Mucosa of stomach (tissue), 1 donor: ENCODE measurements around the gene PTPRD.

Experiments
- H3K27me3 ChIP-seq: one replicate; pipeline ENCODE4 v1.7.0; 2013; ENCODE audit warnings: mild to moderate bottlenecking, low read length; ENCODE audit not compliant: control insufficient read depth, insufficient read depth
- H3K36me3 ChIP-seq: one replicate; pipeline ENCODE4 v1.7.0; 2013; ENCODE audit warnings: low read length; ENCODE audit not compliant: control insufficient read depth, insufficient read depth
- H3K4me1 ChIP-seq: one replicate; pipeline ENCODE4 v1.7.0; 2013; ENCODE audit warnings: mild to moderate bottlenecking, low read length; ENCODE audit not compliant: control insufficient read depth, insufficient read depth
- H3K4me3 ChIP-seq: one replicate; pipeline ENCODE4 v1.7.0; 2013; ENCODE audit warnings: low read length
- H3K9ac ChIP-seq: one replicate; pipeline ENCODE4 v1.7.0; 2013; ENCODE audit warnings: mild to moderate bottlenecking, low read length, moderate library complexity
- H3K9me3 ChIP-seq: one replicate; pipeline ENCODE4 v1.7.0; 2013; ENCODE audit warnings: mild to moderate bottlenecking, low read length, moderate library complexity; ENCODE audit not compliant: control insufficient read depth
- donor health status: Pancreatic carcinoma.

Gene PTPRD

DNA sequence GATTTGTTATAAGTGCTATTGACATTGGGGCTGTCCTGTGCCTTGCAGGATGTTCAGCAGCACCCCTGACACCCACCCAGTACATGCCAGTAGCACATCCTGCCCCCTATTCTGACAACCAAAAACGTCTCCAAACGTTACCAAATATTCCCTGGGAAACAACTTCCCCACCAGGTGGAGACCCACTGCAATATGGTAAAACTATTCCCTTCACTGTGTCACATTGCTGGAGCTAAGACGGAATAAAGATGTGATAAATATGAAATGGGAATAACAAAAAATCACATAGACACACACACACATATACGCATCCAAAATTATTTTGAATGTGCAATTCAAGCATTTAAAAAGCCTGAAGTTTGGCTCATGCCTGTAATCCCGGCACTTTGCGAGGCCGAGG lies 1939.0 kb downstream of the PTPRD start:
- H3K4me3 ChIP-seq = no peak overlapping the region
- H3K9me3 ChIP-seq = no peaks in the 10 kb centered on the region
- no peaks in the 10 kb centered on the region for H3K36me3 ChIP-seq
- no peaks in the 10 kb centered on the region for H3K4me1 ChIP-seq
- H3K9ac ChIP-seq = no peak overlapping the region
- H3K27me3 ChIP-seq = no peaks in the 10 kb centered on the region

DNA sequence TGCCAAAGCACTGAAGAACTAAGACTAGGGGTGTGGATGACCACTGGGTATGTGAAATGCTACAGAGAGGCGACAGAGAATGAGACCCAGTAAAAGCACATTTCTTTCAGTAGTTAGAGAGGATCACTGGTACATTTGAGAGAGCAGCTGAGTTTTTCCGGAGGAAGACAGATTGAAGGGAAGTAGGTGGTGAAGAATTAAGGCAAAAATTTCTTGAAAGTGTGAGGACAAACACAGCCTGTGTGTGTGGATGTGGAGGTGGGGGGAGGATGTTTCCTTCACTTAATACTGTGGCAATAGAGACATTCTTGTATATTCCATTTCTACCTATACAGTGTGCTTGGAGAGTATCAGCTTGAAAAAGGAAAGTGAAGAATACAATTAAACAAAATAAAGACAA lies 1942.1 kb downstream of the PTPRD start:
- no peaks in the 10 kb centered on the region for H3K36me3 ChIP-seq
- no peak overlapping the region for H3K4me3 ChIP-seq
- no peaks in the 10 kb centered on the region for H3K9me3 ChIP-seq
- H3K9ac ChIP-seq = no peak overlapping the region
- H3K4me1 ChIP-seq = no peaks in the 10 kb centered on the region
- H3K27me3 ChIP-seq = no peaks in the 10 kb centered on the region

DNA sequence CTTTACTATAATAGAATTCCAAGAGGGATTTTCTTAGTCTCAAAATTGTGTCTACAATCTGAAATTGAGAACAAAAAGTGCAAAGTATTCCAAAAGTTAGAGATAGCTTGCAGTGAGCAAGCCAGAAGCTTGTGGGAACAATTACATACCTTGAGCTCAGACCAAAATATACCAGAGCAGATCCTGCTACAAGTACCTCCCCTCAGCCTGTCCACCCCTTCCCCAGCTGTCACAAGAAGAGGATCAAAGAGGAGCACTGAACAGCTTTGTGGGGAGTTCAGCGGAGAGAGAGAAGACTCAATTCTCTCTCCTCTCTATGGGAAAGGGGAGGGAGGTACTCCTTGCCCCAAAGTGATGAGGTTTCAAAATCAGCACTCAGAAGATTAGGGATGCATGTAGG lies 1944.1 kb downstream of the PTPRD start:
- Histone ChIP-seq H3K36me3 (no peaks in the 10 kb centered on the region), H3K27me3 (no peaks in the 10 kb centered on the region), H3K4me3 (no peak overlapping the region), H3K9me3 (no peaks in the 10 kb centered on the region), H3K9ac (no peak overlapping the region), H3K4me1 (no peaks in the 10 kb centered on the region)

DNA sequence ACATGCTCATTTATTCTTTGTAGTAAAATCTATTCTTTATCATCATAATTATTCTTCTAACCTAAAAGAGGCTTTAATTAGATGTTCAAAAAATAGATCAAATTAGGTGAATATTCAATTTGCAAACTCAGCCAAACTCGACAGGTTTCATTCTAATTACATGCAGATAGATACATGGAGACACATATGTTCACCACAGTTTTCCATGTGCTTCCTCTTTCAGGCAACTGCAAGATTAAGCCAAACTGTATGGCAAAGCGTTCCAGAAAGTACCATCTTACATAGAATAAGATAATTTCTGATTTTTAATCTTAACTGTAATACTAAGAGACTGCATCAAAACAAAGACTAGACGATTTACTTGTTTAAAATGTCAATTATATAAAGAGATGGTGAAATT lies 1944.6 kb downstream of the PTPRD start:
- Histone ChIP-seq H3K36me3 (no peaks in the 10 kb centered on the region), H3K9ac (no peak overlapping the region), H3K27me3 (no peaks in the 10 kb centered on the region), H3K9me3 (no peaks in the 10 kb centered on the region), H3K4me3 (no peak overlapping the region), H3K4me1 (no peaks in the 10 kb centered on the region)

DNA sequence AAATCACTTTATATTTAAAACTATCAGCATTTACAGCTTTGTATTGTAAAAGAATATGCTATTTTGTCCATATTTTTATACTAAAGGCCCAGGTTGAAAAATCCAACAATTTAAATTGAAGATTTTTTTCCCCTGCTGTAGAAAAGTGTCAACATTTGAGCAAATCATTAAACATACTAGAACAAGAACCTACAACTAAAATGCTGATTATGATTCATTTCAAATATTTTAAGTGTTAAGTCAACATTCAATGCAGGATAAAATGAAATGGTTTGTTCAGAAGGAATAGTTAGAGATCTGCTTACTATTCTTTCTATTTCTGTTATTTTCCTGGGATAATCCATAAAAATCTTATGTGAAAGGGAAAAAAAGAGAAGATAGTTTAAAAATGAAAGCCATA lies 1946.7 kb downstream of the PTPRD start:
- Histone ChIP-seq H3K9ac (no peak overlapping the region), H3K9me3 (no peaks in the 10 kb centered on the region), H3K27me3 (no peaks in the 10 kb centered on the region), H3K36me3 (no peaks in the 10 kb centered on the region), H3K4me3 (no peak overlapping the region), H3K4me1 (no peaks in the 10 kb centered on the region)

DNA sequence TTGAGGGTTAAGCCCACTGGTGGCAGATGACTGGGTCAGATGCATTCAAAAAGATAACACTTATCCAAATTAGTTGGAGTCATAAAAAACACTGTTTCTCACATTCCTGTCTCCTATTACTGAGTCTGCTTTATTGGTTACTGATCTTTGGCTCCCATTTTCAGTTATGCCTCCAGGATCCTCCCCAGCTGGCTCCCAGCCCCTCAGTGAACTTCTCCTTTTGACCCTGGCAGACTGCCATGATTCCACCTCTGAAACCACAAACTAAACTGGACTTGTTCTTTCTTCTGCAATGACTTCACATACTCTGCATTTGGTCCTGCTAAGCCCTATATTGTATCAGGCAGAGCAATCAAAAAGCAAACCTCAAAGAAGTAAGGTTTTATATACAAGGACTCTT lies 1952.4 kb downstream of the PTPRD start:
- Histone ChIP-seq H3K27me3 (no peaks in the 10 kb centered on the region), H3K36me3 (no peaks in the 10 kb centered on the region), H3K4me1 (no peaks in the 10 kb centered on the region), H3K9ac (no peak overlapping the region), H3K9me3 (no peaks in the 10 kb centered on the region), H3K4me3 (no peak overlapping the region)

DNA sequence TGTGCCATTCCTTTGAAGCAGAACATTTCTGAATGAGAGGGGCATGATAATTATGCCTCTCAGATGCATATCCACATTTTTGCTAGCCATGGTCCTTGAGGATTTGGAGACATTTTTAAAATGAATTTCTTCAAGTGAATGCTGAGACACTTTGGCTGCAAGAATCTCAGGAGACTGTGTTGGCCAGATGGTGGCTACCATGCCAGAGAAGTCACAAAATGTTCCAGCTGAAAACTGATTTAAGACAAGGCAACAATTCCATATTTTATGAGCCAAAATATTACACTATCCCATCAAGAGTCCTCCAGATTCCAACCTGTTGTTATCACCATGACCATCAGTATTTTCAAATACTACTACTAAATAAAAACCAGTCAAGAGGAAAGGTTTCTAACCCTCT lies 1953.7 kb downstream of the PTPRD start:
- no peaks in the 10 kb centered on the region for H3K4me1 ChIP-seq
- no peak overlapping the region for H3K9ac ChIP-seq
- H3K9me3 ChIP-seq = no peaks in the 10 kb centered on the region
- no peaks in the 10 kb centered on the region for H3K36me3 ChIP-seq
- no peaks in the 10 kb centered on the region for H3K27me3 ChIP-seq
- H3K4me3 ChIP-seq = no peak overlapping the region

DNA sequence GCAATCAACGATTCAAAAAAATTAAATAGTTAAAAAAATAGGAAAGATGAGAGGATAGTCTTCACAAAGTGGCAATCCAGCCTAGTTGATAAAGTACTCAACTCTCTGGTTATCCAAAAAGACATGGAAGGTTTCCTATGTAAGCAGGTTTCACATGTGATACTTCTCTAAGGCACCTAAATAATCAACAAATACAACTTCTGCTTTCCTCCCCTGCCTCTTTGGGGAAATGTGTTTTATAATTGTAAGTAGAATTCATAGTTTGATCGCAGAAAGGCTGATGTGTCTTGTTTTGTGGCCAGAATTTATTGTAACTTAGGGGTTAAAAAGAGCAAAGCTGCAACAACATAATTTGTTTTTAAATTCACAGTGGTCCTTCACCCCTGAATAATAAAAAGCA lies 1957.7 kb downstream of the PTPRD start:
- Histone ChIP-seq H3K9me3 (no peaks in the 10 kb centered on the region), H3K36me3 (no peaks in the 10 kb centered on the region), H3K27me3 (peaks cover 3% of the 10 kb centered on the region), H3K4me3 (no peak overlapping the region), H3K4me1 (no peaks in the 10 kb centered on the region), H3K9ac (no peak overlapping the region)

DNA sequence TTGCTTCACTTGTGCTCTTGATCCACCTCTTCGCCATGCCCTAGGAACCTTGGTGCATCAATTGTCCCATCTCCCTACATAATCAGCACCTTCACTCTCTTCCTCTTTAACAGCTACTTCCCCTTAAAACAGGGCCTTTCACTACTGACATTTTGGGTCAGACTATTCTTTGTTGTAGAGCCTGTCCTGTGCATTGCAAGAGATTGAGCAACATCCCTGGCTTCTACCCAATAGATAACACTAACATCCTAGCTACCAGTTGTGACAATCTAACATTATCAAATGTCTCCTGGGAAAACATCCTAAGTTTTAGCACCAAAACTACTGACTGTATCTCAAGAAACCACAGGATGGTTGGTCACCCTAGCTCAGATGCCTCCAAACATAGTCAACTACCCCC lies 1958.9 kb downstream of the PTPRD start:
- Histone ChIP-seq H3K36me3 (no peaks in the 10 kb centered on the region), H3K9me3 (no peaks in the 10 kb centered on the region), H3K27me3 (peaks cover 3% of the 10 kb centered on the region), H3K9ac (no peak overlapping the region), H3K4me1 (no peaks in the 10 kb centered on the region), H3K4me3 (no peak overlapping the region)

DNA sequence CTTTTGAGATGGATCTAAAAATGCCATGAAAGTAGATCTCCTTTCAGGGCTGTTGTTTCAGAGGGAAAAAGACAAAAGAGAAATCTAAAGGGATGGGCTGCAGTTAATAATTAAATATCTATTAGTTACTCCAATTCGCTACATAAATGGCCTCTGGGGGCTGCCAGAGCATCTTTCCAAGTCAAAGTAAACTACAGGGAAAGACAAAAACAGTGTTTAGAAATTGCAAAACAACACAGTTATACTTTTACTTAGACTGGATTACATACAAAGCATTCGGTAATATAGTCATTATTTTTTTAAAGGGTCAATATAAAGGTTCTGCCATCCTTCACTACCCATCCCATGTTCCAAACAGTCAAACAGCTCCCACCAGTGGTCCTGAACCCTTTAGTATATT lies 1959.7 kb downstream of the PTPRD start:
- no peaks in the 10 kb centered on the region for H3K9me3 ChIP-seq
- no peaks in the 10 kb centered on the region for H3K4me1 ChIP-seq
- H3K36me3 ChIP-seq = no peaks in the 10 kb centered on the region
- no peak overlapping the region for H3K4me3 ChIP-seq
- peaks cover 3% of the 10 kb centered on the region for H3K27me3 ChIP-seq
- no peak overlapping the region for H3K9ac ChIP-seq

DNA sequence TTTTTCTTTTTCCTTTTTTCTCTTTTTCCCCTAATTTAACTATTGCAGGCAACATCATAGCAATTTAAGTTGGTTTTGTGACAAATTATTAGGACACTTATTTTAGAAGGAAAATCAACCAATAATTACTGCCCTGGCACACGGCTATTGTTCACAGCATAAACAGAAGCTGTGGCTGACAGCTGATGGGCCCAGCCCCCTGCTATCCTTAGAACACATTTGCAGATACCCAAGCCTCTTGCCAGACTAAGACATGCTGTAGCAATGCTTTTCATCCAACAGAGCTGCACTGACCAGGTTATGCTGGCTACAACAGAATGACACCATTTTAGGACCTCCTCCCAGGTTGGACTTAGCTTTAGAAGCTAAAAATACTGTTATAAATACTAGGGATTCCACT lies 1960.5 kb downstream of the PTPRD start:
- no peak overlapping the region for H3K9ac ChIP-seq
- H3K9me3 ChIP-seq = no peaks in the 10 kb centered on the region

DNA sequence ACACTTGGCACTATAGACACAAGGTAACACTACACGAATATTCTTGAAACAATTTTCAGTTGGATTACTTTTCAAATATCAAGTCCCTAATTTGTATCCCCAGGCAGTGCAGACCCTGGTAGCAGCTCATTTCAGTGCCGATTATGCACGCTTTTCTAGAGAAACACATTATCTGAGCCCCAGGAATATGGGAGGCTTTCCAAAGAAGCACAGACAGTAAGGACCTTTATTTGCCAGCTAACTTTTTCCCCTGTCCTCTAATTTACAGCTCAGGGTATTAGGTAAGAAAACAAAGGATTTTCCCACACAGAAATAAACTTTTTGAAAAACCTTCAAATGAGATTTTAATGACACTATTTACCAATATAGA lies 1961.0 kb downstream of the PTPRD start:
- H3K4me3 ChIP-seq = no peak overlapping the region
- H3K27me3 ChIP-seq = peaks cover 3% of the 10 kb centered on the region
- no peak overlapping the region for H3K9ac ChIP-seq
- H3K4me1 ChIP-seq = no peaks in the 10 kb centered on the region
- no peaks in the 10 kb centered on the region for H3K9me3 ChIP-seq
- no peaks in the 10 kb centered on the region for H3K36me3 ChIP-seq

More for the DNA sequence above, 1960.5 kb downstream of the PTPRD start:
- Histone ChIP-seq H3K27me3 (peaks cover 3% of the 10 kb centered on the region), H3K36me3 (no peaks in the 10 kb centered on the region), H3K4me3 (no peak overlapping the region), H3K4me1 (no peaks in the 10 kb centered on the region)

DNA sequence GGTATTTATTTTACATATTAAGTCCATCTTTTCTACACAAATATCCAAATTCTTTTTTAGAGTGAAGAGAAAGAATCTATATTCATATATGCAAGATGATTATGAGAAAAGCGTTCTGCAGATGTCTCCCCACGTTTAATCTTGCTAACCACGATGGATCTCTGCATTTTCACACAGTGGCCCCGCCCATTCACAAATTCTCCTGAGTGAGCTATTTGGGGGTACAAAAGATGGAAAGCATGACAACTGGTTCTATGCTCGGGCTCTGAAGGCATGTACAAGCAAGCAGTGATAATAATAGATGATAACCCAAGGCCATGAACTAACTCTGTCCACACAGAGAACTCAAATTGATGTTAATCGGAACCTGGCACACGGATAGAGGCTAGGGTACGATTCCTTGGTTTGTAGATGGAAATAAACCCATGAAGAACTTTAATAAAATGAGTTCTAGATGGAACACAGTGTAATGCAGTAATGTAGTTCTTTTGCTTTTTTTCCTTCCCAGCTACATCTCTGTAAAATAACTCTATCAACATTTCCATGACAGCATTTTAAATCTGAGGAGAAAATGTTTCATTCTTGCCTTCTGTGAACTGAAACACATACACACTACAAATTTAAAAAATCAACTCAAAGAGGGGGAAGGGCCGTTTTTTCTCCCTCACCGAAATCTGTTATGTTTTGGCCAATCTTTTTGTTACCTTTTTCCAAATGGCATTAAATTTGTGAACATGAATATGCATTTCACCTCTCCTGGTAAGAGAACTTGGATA lies 1961.5 kb downstream of the PTPRD start:
- Histone ChIP-seq H3K4me3 (no peak overlapping the region), H3K4me1 (no peaks in the 10 kb centered on the region), H3K9ac (no peak overlapping the region), H3K36me3 (no peaks in the 10 kb centered on the region), H3K9me3 (no peaks in the 10 kb centered on the region), H3K27me3 (peaks cover 3% of the 10 kb centered on the region)
